SK-N-SH (cell line): ENCODE results near the gene SNX20. TPM values are rescaled to one million over a fixed set of nuclear protein-coding genes. Genes with fewer than 3 reads are reported as not detected.

Experiments used
- CTCF ChIA-PET: fragments of 300-600, 350-600 bp; formaldehyde crosslinking; extraction: SDS; loops from one replicate; lab custom pipeline; 2021; lab: Yijun Ruan, JAX
- POLR2A ChIA-PET: fragments of 350-600 bp; sonication (Branson Sonifier 250); formaldehyde crosslinking; extraction: SDS; loops from one replicate; lab custom pipeline; 2020; ENCODE audit warnings: antibody characterized with exemption, inconsistent platforms; lab: Yijun Ruan, JAX
- DNase-seq: peaks from one replicate; pipeline ENCODE4 v3.0.0; 2012
- H2AFZ ChIP-seq: fragments of 200-600 bp; sonication (generic); 2 replicates; pipeline ENCODE4 v1.8.1; 2016; ENCODE audit warnings: antibody characterized with exemption, mild to moderate bottlenecking, low read depth
- H3F3A ChIP-seq: fragments of 200-600 bp; sonication (generic); replicated peaks from 2 replicates; pipeline ENCODE3; 2016; ENCODE audit warnings: antibody characterized with exemption, mild to moderate bottlenecking; ENCODE audit not compliant: insufficient read depth
- H3K27ac ChIP-seq, 2 experiments: fragments of 200-500 bp in 1 of 2; fragments of 200-600 bp in 1 of 2; sonication (Bioruptor generic) in 1 of 2; sonication (generic), shearing (Covaris generic) in 1 of 2; 2 replicates each; pipeline versions ENCODE4 v1.5.1 to v1.6.1; 2014 to 2016; ENCODE audit warnings: low read depth in 2 of 2, inconsistent platforms in 1 of 2, low read length in 1 of 2, mild to moderate bottlenecking in 1 of 2, mixed read lengths in 1 of 2
- H3K27me3 ChIP-seq: fragments of 200-600 bp; sonication (generic), shearing (Covaris generic); 2 replicates; pipeline ENCODE4 v1.6.1; 2016; ENCODE audit warnings: mixed run types; ENCODE audit not compliant: insufficient read depth
- H3K36me3 ChIP-seq, 2 experiments: fragments of 200-500 bp in 1 of 2; fragments of 200-600 bp in 1 of 2; sonication (Bioruptor generic) in 1 of 2; sonication (generic) in 1 of 2; replicated peaks in 1 of 2; 2 replicates each; pipeline versions ENCODE3 to v1.5.1; 2014 to 2016; ENCODE audit warnings: low read length in 1 of 2, mild to moderate bottlenecking in 1 of 2; ENCODE audit not compliant: insufficient read depth in 2 of 2, control insufficient read depth in 1 of 2
- H3K4me1 ChIP-seq, 2 experiments: fragments of 200-500 bp in 1 of 2; fragments of 200-600 bp in 1 of 2; sonication (Bioruptor generic) in 1 of 2; sonication (generic), shearing (Covaris generic) in 1 of 2; 2 replicates each; pipeline versions ENCODE4 v1.5.1 to v1.6.1; 2014 to 2016; ENCODE audit warnings: low read depth in 1 of 2, low read length in 1 of 2, mixed run types in 1 of 2; ENCODE audit not compliant: insufficient read depth in 2 of 2, control insufficient read depth in 1 of 2
- H3K4me2 ChIP-seq: fragments of 200-600 bp; sonication (generic), shearing (Covaris generic); 2 replicates; pipeline ENCODE4 v1.6.1; 2017; ENCODE audit warnings: mixed run types
- H3K4me3 ChIP-seq, 2 experiments: fragments of 200-500 bp in 1 of 2; fragments of 200-600 bp in 1 of 2; sonication (Bioruptor generic) in 1 of 2; sonication (generic), shearing (Covaris generic) in 1 of 2; 2 replicates each; pipeline versions ENCODE4 v1.5.1 to v1.8.1; 2014 to 2016; ENCODE audit warnings: low read depth in 2 of 2, inconsistent platforms in 1 of 2, low read length in 1 of 2, mild to moderate bottlenecking in 1 of 2, mixed read lengths in 1 of 2, moderate library complexity in 1 of 2
- H3K79me2 ChIP-seq: fragments of 200-600 bp; sonication (generic); 2 replicates; pipeline ENCODE4 v1.8.1; 2017; ENCODE audit warnings: mild to moderate bottlenecking; ENCODE audit not compliant: insufficient read depth
- H3K9ac ChIP-seq: fragments of 200-600 bp; sonication (generic); 2 replicates; pipeline ENCODE4 v1.6.1; 2017; ENCODE audit warnings: mixed run types
- H3K9me2 ChIP-seq: fragments of 200-600 bp; sonication (generic); 2 replicates; pipeline ENCODE4 v1.6.1; 2017; ENCODE audit warnings: mixed run types
- H3K9me3 ChIP-seq: fragments of 200-600 bp; sonication (generic); 2 replicates; pipeline ENCODE4 v1.6.1; 2017; ENCODE audit warnings: mixed run types, mild to moderate bottlenecking, moderate library complexity
- H4K20me1 ChIP-seq: fragments of 200-600 bp; sonication (generic); 2 replicates; pipeline ENCODE4 v1.6.1; 2017; ENCODE audit warnings: mild to moderate bottlenecking, mixed run types; ENCODE audit not compliant: insufficient read depth
- CHD2 ChIP-seq: fragments of 150-350 bp; IDR thresholded peaks from 2 replicates; pipeline ENCODE4 v1.6.1; 2018; ENCODE audit warnings: low read length; ENCODE audit not compliant: partially characterized antibody
- FOXJ3 ChIP-seq: sonication (generic); formaldehyde crosslinking; IDR thresholded peaks from 2 replicates; pipeline ENCODE4 v1.5.1; 2020; ENCODE audit warnings: mild to moderate bottlenecking, missing genetic modification reagents
- NFIC ChIP-seq: IDR thresholded peaks from 2 replicates; pipeline ENCODE4 v1.4.0; 2012; ENCODE audit warnings: borderline replicate concordance
- PBX3 ChIP-seq: IDR thresholded peaks from 2 replicates; pipeline ENCODE4; 2012
- RAD21 ChIP-seq: IDR thresholded peaks from 2 replicates; pipeline ENCODE4 v1.6.1; 2012; ENCODE audit warnings: mild to moderate bottlenecking, low read length
- SIN3A ChIP-seq: IDR thresholded peaks from 2 replicates; pipeline ENCODE4 v1.6.1; 2012; ENCODE audit warnings: low read depth, mild to moderate bottlenecking, low read length, moderate library complexity, borderline replicate concordance
- SMC3 ChIP-seq: IDR thresholded peaks from 2 replicates; pipeline ENCODE4 v1.6.1; 2012; ENCODE audit warnings: low read depth, low read length, improper control_type of control experiment
- TCF12 ChIP-seq: IDR thresholded peaks from 2 replicates; pipeline ENCODE4 v1.4.0; 2012
- YY1 ChIP-seq: IDR thresholded peaks from 2 replicates; pipeline ENCODE4 v1.4.0; 2012; ENCODE audit warnings: low read depth, mild to moderate bottlenecking
- WGBS: methylation state at CpG from one replicate; pipeline ENCODE4 v1.1.6; 2017; ENCODE audit warnings: low lambda C conversion rate; 5-methylcytosine and 5-hydroxymethylcytosine counted together
- polyA plus RNA-seq, 3 experiments: library from polyadenylated mRNA; depleted of rRNA; stranded (reverse); fragments of >200 nt; gene quantifications; 2 replicates each; pipeline ENCODE4 v1.2.3, GENCODE V29; 2012
- TF ChIP-seq, protein P1 (sequence below): fragments of 150-350 bp; IDR thresholded peaks from 2 replicates; pipeline ENCODE4 v1.6.1; 2017; ENCODE audit warnings: antibody characterized with exemption, low read length, low read depth, borderline replicate concordance
- TF ChIP-seq, protein P2 (sequence below): fragments of 200-600 bp; sonication (generic); IDR thresholded peaks from 2 replicates; pipeline ENCODE4 v1.6.1; 2017; ENCODE audit warnings: antibody characterized with exemption, mild to moderate bottlenecking, moderate library complexity
- TF ChIP-seq, protein P3 (sequence below): IDR thresholded peaks from 2 replicates; pipeline ENCODE4 v1.4.0; 2012; ENCODE audit warnings: low read depth, borderline replicate concordance

SNX20 gene
- polyA plus RNA-seq, 1 of the 3 experiments (the other 2 are of a cell fraction), result not detected

DNA sequence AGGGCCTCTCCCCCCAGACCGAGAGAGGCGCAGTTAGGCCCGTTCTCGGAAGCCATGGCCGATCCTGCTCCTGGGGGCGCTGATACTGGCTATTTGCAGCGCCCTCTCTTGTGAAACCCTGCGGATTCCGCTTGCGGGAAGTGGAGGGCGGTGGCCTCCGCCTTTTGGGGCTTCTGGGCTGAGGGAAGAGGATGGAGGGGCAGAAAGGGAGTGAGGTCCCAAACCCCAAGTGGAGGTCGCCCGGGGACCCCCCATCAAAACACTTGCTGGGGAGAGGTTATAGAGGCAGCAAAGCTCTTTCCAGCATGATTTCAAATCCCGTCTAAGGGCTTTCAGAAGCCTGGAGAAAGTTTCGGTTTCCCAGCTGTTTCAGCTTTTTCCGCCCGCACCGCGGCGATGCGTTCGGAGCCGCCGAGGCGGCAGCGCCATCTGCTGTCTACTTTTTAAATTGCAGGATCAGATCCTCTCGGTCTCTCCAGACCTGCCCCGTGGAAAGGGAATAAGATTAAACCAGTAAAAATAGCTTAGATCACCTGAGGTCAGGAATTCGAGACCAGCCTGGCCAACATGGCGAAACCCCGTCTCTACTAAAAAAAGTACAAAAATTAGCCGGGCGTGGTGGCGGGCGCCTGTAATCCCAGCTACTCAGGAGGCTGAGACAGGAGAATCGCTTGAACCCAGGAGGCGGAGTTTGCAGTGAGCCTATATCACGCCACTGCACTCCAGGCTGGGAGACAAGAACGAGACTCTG, 15.8 kb downstream of the SNX20 start:
- no peaks in the 10 kb centered on the region for H3K36me3 ChIP-seq
- H3K9ac ChIP-seq, result no peak overlapping the region
- H3K27ac ChIP-seq, result no peak overlapping the region
- 34% methylated on average over 36 of the region's 40 CpGs for WGBS
- no peaks in the 10 kb centered on the region for H3K27me3 ChIP-seq
- H3K9me3 ChIP-seq, result no peaks in the 10 kb centered on the region
- peak overlapping the region in 1 of 2 experiments; percentile 45; a peak in 2 of 4 replicates for H3K4me3 ChIP-seq
- no peaks in the 10 kb centered on the region for H3K9me2 ChIP-seq
- H2AFZ ChIP-seq, result no peak overlapping the region
- peak; percentile 84 for DNase-seq
- H3K79me2 ChIP-seq, result no peaks in the 10 kb centered on the region
- no peaks in the 10 kb centered on the region; a peak in 1 of 4 replicates for H3K4me1 ChIP-seq
- TF ChIP-seq, protein P1, sequence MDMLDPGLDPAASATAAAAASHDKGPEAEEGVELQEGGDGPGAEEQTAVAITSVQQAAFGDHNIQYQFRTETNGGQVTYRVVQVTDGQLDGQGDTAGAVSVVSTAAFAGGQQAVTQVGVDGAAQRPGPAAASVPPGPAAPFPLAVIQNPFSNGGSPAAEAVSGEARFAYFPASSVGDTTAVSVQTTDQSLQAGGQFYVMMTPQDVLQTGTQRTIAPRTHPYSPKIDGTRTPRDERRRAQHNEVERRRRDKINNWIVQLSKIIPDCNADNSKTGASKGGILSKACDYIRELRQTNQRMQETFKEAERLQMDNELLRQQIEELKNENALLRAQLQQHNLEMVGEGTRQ, result no peak
- peak; percentile 94 for TF ChIP-seq RAD21
- TF ChIP-seq, protein P2, sequence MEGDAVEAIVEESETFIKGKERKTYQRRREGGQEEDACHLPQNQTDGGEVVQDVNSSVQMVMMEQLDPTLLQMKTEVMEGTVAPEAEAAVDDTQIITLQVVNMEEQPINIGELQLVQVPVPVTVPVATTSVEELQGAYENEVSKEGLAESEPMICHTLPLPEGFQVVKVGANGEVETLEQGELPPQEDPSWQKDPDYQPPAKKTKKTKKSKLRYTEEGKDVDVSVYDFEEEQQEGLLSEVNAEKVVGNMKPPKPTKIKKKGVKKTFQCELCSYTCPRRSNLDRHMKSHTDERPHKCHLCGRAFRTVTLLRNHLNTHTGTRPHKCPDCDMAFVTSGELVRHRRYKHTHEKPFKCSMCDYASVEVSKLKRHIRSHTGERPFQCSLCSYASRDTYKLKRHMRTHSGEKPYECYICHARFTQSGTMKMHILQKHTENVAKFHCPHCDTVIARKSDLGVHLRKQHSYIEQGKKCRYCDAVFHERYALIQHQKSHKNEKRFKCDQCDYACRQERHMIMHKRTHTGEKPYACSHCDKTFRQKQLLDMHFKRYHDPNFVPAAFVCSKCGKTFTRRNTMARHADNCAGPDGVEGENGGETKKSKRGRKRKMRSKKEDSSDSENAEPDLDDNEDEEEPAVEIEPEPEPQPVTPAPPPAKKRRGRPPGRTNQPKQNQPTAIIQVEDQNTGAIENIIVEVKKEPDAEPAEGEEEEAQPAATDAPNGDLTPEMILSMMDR, result peak; percentile 79
- TF ChIP-seq TCF12, result no peak
- TF ChIP-seq SMC3, result peak; percentile 93
- no peaks in the 10 kb centered on the region for H4K20me1 ChIP-seq
- POLR2A ChIA-PET, result interaction anchor here (0.7 to 1.1 kb wide), 2 partner anchors 292 to 293 kb away, joined by 3 to 4 read pairs; no protein-coding TSS in a partner anchor
- CTCF ChIA-PET, result interaction anchor here (0.6 to 16.3 kb wide), 105 partner anchors 12 to 640 kb away, joined by 3 to 326 read pairs (median 4); partner anchors contain the start of genes BRD7, CNEP1R1, CYLD and NKD1
- H3K4me2 ChIP-seq, result peak overlapping the region; percentile 49; the same call in 1 of the 2 replicates
- no peaks in the 10 kb centered on the region for H3F3A ChIP-seq

- Histone ChIP-seq H3K9ac (no peak overlapping the region), H3K4me1 (no peaks in the 10 kb centered on the region; a peak in 1 of 4 replicates), H2AFZ (no peak overlapping the region), H3K27ac (no peak overlapping the region), H3K27me3 (no peaks in the 10 kb centered on the region), H3K79me2 (no peaks in the 10 kb centered on the region), H3F3A (no peaks in the 10 kb centered on the region), H3K36me3 (no peaks in the 10 kb centered on the region), H3K9me3 (no peaks in the 10 kb centered on the region), H3K9me2 (no peaks in the 10 kb centered on the region), H4K20me1 (no peaks in the 10 kb centered on the region), H3K4me3 (no peak overlapping the region), H3K4me2 (no peak overlapping the region)
- POLR2A ChIA-PET, result no interaction called here
- TF ChIP-seq NFIC (no peak), TCF12 (no peak), PBX3 (no peak), FOXJ3 (no peak), CHD2 (no peak), SIN3A (no peak), YY1 (no peak)
- TF ChIP-seq, protein P3, sequence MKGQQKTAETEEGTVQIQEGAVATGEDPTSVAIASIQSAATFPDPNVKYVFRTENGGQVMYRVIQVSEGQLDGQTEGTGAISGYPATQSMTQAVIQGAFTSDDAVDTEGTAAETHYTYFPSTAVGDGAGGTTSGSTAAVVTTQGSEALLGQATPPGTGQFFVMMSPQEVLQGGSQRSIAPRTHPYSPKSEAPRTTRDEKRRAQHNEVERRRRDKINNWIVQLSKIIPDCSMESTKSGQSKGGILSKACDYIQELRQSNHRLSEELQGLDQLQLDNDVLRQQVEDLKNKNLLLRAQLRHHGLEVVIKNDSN, result no peak
- CTCF ChIA-PET, result interaction anchor here (0.9 to 16.3 kb wide), 21 partner anchors 11 to 639 kb away, joined by 3 to 326 read pairs (median 9); partner anchors contain the start of genes BRD7, CNEP1R1, NKD1 and SNX20
- no peak for DNase-seq
- 87% methylated on average over 5 of the region's 5 CpGs for WGBS
Observed at GRCh38 chr16:50664270-50664669, 16.8 kb downstream of the SNX20 start.
